Measurements from ENCODE around the gene MRAP. TPM values are rescaled to one million over a fixed set of nuclear protein-coding genes. Genes with fewer than 3 reads are reported as not detected.
A peak's percentile ranks its signal among the peaks of the same experiment; 100 is the strongest.

Gene MRAP
- total and polyA plus RNA-seq, 7 experiments from 2014 or later, result not detected

DNA sequence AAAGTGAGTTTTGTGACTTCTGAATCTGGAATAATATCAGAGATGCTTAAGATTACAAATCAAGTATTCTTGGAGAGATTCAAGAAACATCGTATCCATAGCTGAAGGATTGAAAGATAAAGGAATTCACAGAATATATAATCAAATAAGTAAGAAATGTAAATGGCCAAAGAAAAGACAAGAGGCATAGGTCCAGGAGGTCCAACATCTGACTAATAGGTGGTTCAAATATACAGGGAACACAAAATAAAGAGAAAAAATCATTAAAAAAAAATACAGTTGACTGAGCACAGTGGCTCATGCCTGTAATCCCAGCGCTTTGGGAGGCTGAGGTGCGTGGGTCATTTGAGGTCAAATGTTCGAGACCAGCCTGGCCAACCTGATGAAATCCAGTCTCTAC, 13.2 kb upstream of the MRAP start:
- ChIA-PET CTCF (no interaction called here), POLR2A (interaction anchor here (0.6 kb wide), 1 partner anchor 96 kb away, joined by 5 read pairs; no protein-coding TSS in a partner anchor)
- Histone ChIP-seq H3K4me1 (ENCODE audit: control insufficient read depth in 2 of 2, insufficient read depth in 2 of 2, low read length in 2 of 2) (no peaks in the 10 kb centered on the region), H3K27me3 (ENCODE audit: control insufficient read depth in 2 of 2, insufficient read depth in 2 of 2, low read length in 2 of 2) (no peaks in the 10 kb centered on the region), H3K9me3 (ENCODE audit: control insufficient read depth in 2 of 3, low read length in 3 of 3) (no peaks in the 10 kb centered on the region), H3K27ac (ENCODE audit: low read depth, low read length) (no peak overlapping the region), H3K4me3 (ENCODE audit: low read length) (no peak overlapping the region), H3K36me3 (ENCODE audit: control insufficient read depth in 2 of 3, insufficient read depth in 3 of 3, low read length in 3 of 3) (no peaks in the 10 kb centered on the region)
- Mint-ChIP-seq H3K9me3 (peaks cover 0 to 2% (median 0%) of the 10 kb centered on the region in 11 donors), H3K4me1 (peaks cover under 1 to 3% (median 2%) of the 10 kb centered on the region in 7 donors), H3K4me3 (no peak overlapping the region), H3K27ac (no peak overlapping the region), H3K27me3 (no peaks in the 10 kb centered on the region), H3K36me3 (peaks cover 0 to 4% (median 3%) of the 10 kb centered on the region in 5 donors)
- no peak for ATAC-seq
- DNase-seq, result no peak
- intact Hi-C loops (cut with micrococcal nuclease), result no loop called here

DNA sequence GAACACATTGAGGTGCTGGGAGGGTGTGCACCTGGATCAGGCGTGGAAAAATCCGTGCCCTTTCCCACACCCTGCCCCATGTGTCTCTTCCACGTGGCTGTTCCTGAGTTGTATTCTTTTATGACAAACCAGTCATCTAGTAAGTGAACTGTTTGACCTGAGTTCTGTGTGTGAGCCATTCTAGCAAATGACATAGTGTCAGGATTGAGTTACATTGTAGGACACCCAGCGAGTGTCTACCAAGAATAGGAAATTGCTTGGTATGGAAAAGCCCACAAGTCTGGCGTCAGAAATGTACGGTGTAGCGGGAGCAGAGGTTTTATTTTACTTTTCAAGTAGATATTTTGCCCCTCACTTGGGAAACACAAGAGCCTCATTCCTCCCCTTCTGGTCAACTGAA, 1.2 kb upstream of the MRAP start:
- ATAC-seq (no peak), DNase-seq (no peak)
- no peaks in the 10 kb centered on the region for H3K27me3 ChIP-seq (ENCODE audit: control insufficient read depth in 2 of 2, insufficient read depth in 2 of 2, low read length in 2 of 2)
- no peaks in the 10 kb centered on the region for H3K27me3 Mint-ChIP-seq
- H3K9me3 Mint-ChIP-seq, result no peaks in the 10 kb centered on the region
- no peaks in the 10 kb centered on the region for H3K9me3 ChIP-seq (ENCODE audit: control insufficient read depth in 2 of 3, low read length in 3 of 3)
- H3K36me3 Mint-ChIP-seq, result peaks cover 0 to 12% (median 0%) of the 10 kb centered on the region in 5 donors
- intact Hi-C loops (cut with micrococcal nuclease), result no loop called here
- peaks cover 0 to 3% (median 0%) of the 10 kb centered on the region in 7 donors for H3K4me1 Mint-ChIP-seq
- H3K27ac Mint-ChIP-seq, result no peak overlapping the region
- ChIA-PET CTCF (no interaction called here), POLR2A (no interaction called here)
- H3K4me3 Mint-ChIP-seq, result no peak overlapping the region
- H3K27ac ChIP-seq (ENCODE audit: low read depth, low read length), result no peak overlapping the region
- H3K36me3 ChIP-seq (ENCODE audit: control insufficient read depth in 2 of 3, insufficient read depth in 3 of 3, low read length in 3 of 3), result peaks cover 0 to 1% (median 0%) of the 10 kb centered on the region in 3 experiments
- H3K4me1 ChIP-seq (ENCODE audit: control insufficient read depth in 2 of 2, insufficient read depth in 2 of 2, low read length in 2 of 2), result no peaks in the 10 kb centered on the region
- no peak overlapping the region for H3K4me3 ChIP-seq (ENCODE audit: low read length)

DNA sequence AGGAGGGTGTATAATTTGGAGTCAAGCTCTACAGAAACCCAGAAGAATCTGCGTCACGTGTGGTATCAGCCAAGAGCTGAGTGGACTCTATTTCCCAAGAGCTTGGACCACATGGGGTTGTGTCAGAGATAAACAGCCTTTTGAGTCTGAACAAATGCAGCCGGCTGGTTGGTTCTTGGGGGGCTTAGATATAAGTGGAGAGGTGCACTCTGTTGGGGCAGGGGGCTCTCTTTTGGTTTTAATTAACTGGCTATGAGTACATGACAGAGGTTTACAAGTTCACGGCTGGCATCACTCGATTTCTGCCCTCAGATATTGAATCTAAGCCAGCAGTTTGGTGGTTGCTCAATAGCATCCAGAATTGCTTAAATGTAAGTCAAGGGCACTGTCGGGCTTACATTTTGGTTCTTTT, 501 bp upstream of the MRAP start:
- Mint-ChIP-seq H3K4me1 (peaks cover 0 to 4% (median 0%) of the 10 kb centered on the region in 7 donors), H3K27me3 (no peaks in the 10 kb centered on the region), H3K9me3 (no peaks in the 10 kb centered on the region), H3K27ac (no peak overlapping the region), H3K4me3 (no peak overlapping the region), H3K36me3 (peaks cover 0 to 12% (median 0%) of the 10 kb centered on the region in 5 donors)
- Histone ChIP-seq H3K4me3 (ENCODE audit: low read length) (no peak overlapping the region), H3K27ac (ENCODE audit: low read depth, low read length) (no peak overlapping the region), H3K4me1 (ENCODE audit: control insufficient read depth in 2 of 2, insufficient read depth in 2 of 2, low read length in 2 of 2) (no peaks in the 10 kb centered on the region), H3K9me3 (ENCODE audit: control insufficient read depth in 2 of 3, low read length in 3 of 3) (no peaks in the 10 kb centered on the region), H3K36me3 (ENCODE audit: control insufficient read depth in 2 of 3, insufficient read depth in 3 of 3, low read length in 3 of 3) (peaks cover 0 to 3% (median 0%) of the 10 kb centered on the region in 3 experiments), H3K27me3 (ENCODE audit: control insufficient read depth in 2 of 2, insufficient read depth in 2 of 2, low read length in 2 of 2) (no peaks in the 10 kb centered on the region)
- no peak for ATAC-seq
- DNase-seq, result no peak
- CTCF ChIA-PET, result no interaction called here
- POLR2A ChIA-PET, result no interaction called here
- intact Hi-C loops (cut with micrococcal nuclease), result no loop called here

DNA sequence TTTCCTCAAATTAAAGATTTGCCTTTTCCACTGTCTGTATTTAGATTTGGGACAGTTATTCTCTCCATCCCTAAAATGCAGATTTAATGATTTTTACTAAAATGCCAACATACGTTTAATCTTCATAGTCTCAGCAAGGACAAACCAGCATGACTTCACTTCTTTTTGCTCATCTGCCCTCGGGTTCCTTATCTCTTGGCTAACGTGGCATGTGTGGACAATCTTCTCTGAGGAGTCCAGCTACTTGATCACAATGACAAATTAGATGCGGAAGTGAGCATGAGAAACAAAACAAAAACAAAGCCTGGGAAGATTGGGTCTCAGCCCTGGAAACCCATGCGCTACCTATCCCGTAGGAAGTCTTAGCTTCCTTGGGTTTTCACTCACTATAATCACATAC, 1.0 kb downstream of the MRAP start:
- no peak overlapping the region for H3K27ac Mint-ChIP-seq
- H3K4me3 ChIP-seq (ENCODE audit: low read length), result no peak overlapping the region
- intact Hi-C loops (cut with micrococcal nuclease), result no loop called here
- H3K27me3 Mint-ChIP-seq, result no peaks in the 10 kb centered on the region
- peaks cover 0 to 3% (median 0%) of the 10 kb centered on the region in 3 experiments for H3K36me3 ChIP-seq (ENCODE audit: control insufficient read depth in 2 of 3, insufficient read depth in 3 of 3, low read length in 3 of 3)
- no peak overlapping the region for H3K27ac ChIP-seq (ENCODE audit: low read depth, low read length)
- H3K4me3 Mint-ChIP-seq, result no peak overlapping the region
- H3K9me3 Mint-ChIP-seq, result no peaks in the 10 kb centered on the region
- ATAC-seq (no peak), DNase-seq (no peak)
- H3K36me3 Mint-ChIP-seq, result peaks cover 0 to 12% (median 0%) of the 10 kb centered on the region in 5 donors
- ChIA-PET POLR2A (no interaction called here), CTCF (no interaction called here)
- H3K27me3 ChIP-seq (ENCODE audit: control insufficient read depth in 2 of 2, insufficient read depth in 2 of 2, low read length in 2 of 2), result no peaks in the 10 kb centered on the region
- H3K4me1 Mint-ChIP-seq, result peaks cover 0 to 4% (median 0%) of the 10 kb centered on the region in 7 donors
- H3K4me1 ChIP-seq (ENCODE audit: control insufficient read depth in 2 of 2, insufficient read depth in 2 of 2, low read length in 2 of 2), result no peaks in the 10 kb centered on the region
- H3K9me3 ChIP-seq (ENCODE audit: control insufficient read depth in 2 of 3, low read length in 3 of 3), result no peaks in the 10 kb centered on the region

DNA sequence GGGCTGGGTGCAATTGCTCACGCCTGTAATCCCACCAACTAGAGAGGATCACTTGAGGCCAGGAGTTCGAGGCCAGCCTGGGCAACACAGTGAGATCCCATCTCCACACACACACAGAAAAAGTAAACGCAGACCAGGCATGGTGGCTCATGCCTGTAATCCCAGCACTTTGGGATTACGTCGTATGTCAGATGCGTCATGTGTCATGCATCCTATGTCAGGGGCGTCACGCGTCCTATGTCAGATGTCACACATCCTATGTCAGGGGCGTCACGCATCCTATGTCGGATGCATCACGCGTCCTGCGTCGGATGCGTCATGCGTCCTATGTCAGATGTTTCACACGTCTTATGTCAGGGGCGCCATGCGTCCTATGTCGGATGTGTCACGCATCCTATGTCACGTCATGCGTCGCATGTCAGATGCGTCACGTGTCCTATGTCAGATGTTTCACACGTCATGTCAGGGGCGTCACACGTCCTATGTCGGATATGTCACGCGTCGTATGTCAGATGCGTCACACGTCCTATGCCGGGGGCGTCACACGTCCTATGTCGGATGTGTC, 1.5 kb downstream of the MRAP start:
- Histone ChIP-seq H3K4me1 (ENCODE audit: control insufficient read depth in 2 of 2, insufficient read depth in 2 of 2, low read length in 2 of 2) (no peaks in the 10 kb centered on the region), H3K9me3 (ENCODE audit: control insufficient read depth in 2 of 3, low read length in 3 of 3) (no peaks in the 10 kb centered on the region), H3K27me3 (ENCODE audit: control insufficient read depth in 2 of 2, insufficient read depth in 2 of 2, low read length in 2 of 2) (no peaks in the 10 kb centered on the region), H3K36me3 (ENCODE audit: control insufficient read depth in 2 of 3, insufficient read depth in 3 of 3, low read length in 3 of 3) (peaks cover 0 to 3% (median 0%) of the 10 kb centered on the region in 3 experiments), H3K27ac (ENCODE audit: low read depth, low read length) (no peak overlapping the region), H3K4me3 (ENCODE audit: low read length) (no peak overlapping the region)
- ChIA-PET CTCF (no interaction called here), POLR2A (no interaction called here)
- H3K4me3 Mint-ChIP-seq, result no peak overlapping the region
- H3K27me3 Mint-ChIP-seq, result no peaks in the 10 kb centered on the region
- H3K4me1 Mint-ChIP-seq, result peaks cover 0 to 4% (median 0%) of the 10 kb centered on the region in 7 donors
- H3K27ac Mint-ChIP-seq, result no peak overlapping the region
- ATAC-seq, result no peak
- H3K36me3 Mint-ChIP-seq, result peaks cover 0 to 15% (median 0%) of the 10 kb centered on the region in 5 donors
- no peaks in the 10 kb centered on the region for H3K9me3 Mint-ChIP-seq
- intact Hi-C loops (cut with micrococcal nuclease), result no loop called here
- no peak for DNase-seq

DNA sequence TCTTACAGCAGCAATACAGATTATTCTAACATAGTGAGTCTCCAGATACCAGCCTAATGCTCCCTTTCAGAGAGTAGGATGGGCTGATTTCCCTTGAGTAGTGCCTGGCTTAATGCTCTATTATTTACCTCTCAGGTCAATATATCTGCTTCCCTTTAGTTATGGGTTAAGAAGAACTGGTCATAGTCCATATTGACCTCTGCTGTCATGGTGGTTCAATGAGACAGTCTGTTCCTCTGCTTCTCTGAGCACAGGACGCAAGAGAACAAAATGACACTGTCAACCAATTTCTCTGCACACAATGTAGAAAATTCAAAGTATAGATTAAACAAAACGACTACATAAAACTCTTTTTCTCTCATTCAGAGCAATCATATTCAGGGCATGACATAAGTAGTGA, 2.9 kb downstream of the MRAP start:
- Mint-ChIP-seq H3K27ac (peak overlapping the region in 1 of 9 donors; percentile 4), H3K4me1 (peaks cover 0 to 4% (median 0%) of the 10 kb centered on the region in 7 donors), H3K9me3 (no peaks in the 10 kb centered on the region), H3K4me3 (no peak overlapping the region), H3K36me3 (peaks cover 0 to 16% (median 3%) of the 10 kb centered on the region in 5 donors), H3K27me3 (no peaks in the 10 kb centered on the region)
- no peaks in the 10 kb centered on the region for H3K9me3 ChIP-seq (ENCODE audit: control insufficient read depth in 2 of 3, low read length in 3 of 3)
- ATAC-seq, result no peak
- no peaks in the 10 kb centered on the region for H3K27me3 ChIP-seq (ENCODE audit: control insufficient read depth in 2 of 2, insufficient read depth in 2 of 2, low read length in 2 of 2)
- H3K36me3 ChIP-seq (ENCODE audit: control insufficient read depth in 2 of 3, insufficient read depth in 3 of 3, low read length in 3 of 3), result peaks cover 0 to 3% (median 0%) of the 10 kb centered on the region in 3 experiments
- H3K4me3 ChIP-seq (ENCODE audit: low read length), result no peak overlapping the region
- no peak for DNase-seq
- intact Hi-C loops (cut with micrococcal nuclease), result no loop called here
- POLR2A ChIA-PET, result no interaction called here
- CTCF ChIA-PET, result no interaction called here
- H3K27ac ChIP-seq (ENCODE audit: low read depth, low read length), result no peak overlapping the region
- no peaks in the 10 kb centered on the region for H3K4me1 ChIP-seq (ENCODE audit: control insufficient read depth in 2 of 2, insufficient read depth in 2 of 2, low read length in 2 of 2)

DNA sequence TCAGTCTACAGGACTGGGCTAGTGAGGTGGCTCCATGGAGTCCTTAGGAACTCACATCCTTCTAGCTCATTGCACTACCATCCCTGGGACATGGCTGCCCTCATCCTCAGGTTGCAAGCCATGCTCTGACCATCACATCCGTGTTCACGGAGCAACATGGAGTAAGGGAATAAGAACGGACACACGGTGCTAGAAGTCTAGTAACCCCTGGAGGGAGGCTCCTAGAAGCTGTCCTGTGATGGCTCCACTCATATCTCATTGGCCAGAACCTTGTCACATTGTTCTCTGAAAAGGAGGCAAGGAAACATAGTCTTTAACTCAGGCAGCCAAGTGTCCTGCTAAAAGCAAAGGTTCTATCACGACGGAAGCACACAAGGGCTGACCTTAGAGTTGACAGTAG, 3.9 kb downstream of the MRAP start:
- Mint-ChIP-seq H3K36me3 (peaks cover 0 to 21% (median 7%) of the 10 kb centered on the region in 5 donors), H3K9me3 (no peaks in the 10 kb centered on the region), H3K4me1 (peaks cover 0 to 4% (median 0%) of the 10 kb centered on the region in 7 donors), H3K27ac (no peak overlapping the region), H3K27me3 (no peaks in the 10 kb centered on the region), H3K4me3 (no peak overlapping the region)
- H3K4me1 ChIP-seq (ENCODE audit: control insufficient read depth in 2 of 2, insufficient read depth in 2 of 2, low read length in 2 of 2), result no peaks in the 10 kb centered on the region
- intact Hi-C loops (cut with micrococcal nuclease), result no loop called here
- H3K27me3 ChIP-seq (ENCODE audit: control insufficient read depth in 2 of 2, insufficient read depth in 2 of 2, low read length in 2 of 2), result no peaks in the 10 kb centered on the region
- H3K27ac ChIP-seq (ENCODE audit: low read depth, low read length), result no peak overlapping the region
- H3K9me3 ChIP-seq (ENCODE audit: control insufficient read depth in 2 of 3, low read length in 3 of 3), result no peaks in the 10 kb centered on the region
- DNase-seq (no peak), ATAC-seq (no peak)
- ChIA-PET POLR2A (no interaction called here), CTCF (no interaction called here)
- H3K4me3 ChIP-seq (ENCODE audit: low read length), result no peak overlapping the region
- H3K36me3 ChIP-seq (ENCODE audit: control insufficient read depth in 2 of 3, insufficient read depth in 3 of 3, low read length in 3 of 3), result peaks cover 0 to 3% (median 0%) of the 10 kb centered on the region in 3 experiments
